ENCODE measurements around the gene POC1A. TPM values are rescaled to one million over a fixed set of nuclear protein-coding genes. Genes with fewer than 3 reads are reported as not detected.

Gene POC1A
- total RNA-seq, 1 experiment from 2014 or later: 29.0 TPM

- peaks cover 15 to 28% of the 10 kb centered on the region in 2 experiments for H3K4me1 Mint-ChIP-seq
Observed at GRCh38 chr3:52054661-52055511, 99.3 kb downstream of the POC1A start.

More at GRCh38 chr3:52054661-52055511, 99.3 kb downstream of the POC1A start:
- Histone ChIP-seq H4K20me1 (ENCODE audit: control insufficient read depth, insufficient read depth, insufficient read length) (no peaks in the 10 kb centered on the region), H3K9ac (ENCODE audit: extremely low read depth, insufficient read length, low read length) (no peak overlapping the region), H2AK5ac (ENCODE audit: insufficient read length, low read length) (no peak overlapping the region), H3K56ac (ENCODE audit: insufficient read length, low read depth, low read length) (no peak overlapping the region), H3K4me1 (ENCODE audit: insufficient read depth, low read length) (peaks cover 5% of the 10 kb centered on the region; the same call in 1 of the 2 replicates), H2BK12ac (ENCODE audit: insufficient read length, low read depth, low read length) (no peak overlapping the region), H3K9me3 (ENCODE audit: control insufficient read depth, low read depth, low read length) (no peaks in the 10 kb centered on the region), H3K23me2 (ENCODE audit: insufficient read length, low read depth, low read length, poor library complexity, severe bottlenecking) (peaks cover 13% of the 10 kb centered on the region), H3K27ac (ENCODE audit: insufficient read length, low read depth, low read length) (no peak overlapping the region), H3T11ph (ENCODE audit: low read length) (no peak overlapping the region), H4K5ac (ENCODE audit: insufficient read length, low read depth, low read length) (no peak overlapping the region), H4K8ac (replicated peaks; ENCODE audit: insufficient read length, low read depth, low read length) (no peak overlapping the region), H4K91ac (ENCODE audit: insufficient read length, low read depth, low read length) (no peak overlapping the region), H2BK20ac (ENCODE audit: low read depth, low read length, poor library complexity, severe bottlenecking) (no peak overlapping the region), H2AFZ (ENCODE audit: low read length) (no peak overlapping the region), H3K14ac (ENCODE audit: insufficient read depth, low read length) (no peak overlapping the region), H2BK120ac (ENCODE audit: low read depth, low read length, poor library complexity, severe bottlenecking) (no peak overlapping the region), H3K23ac (ENCODE audit: insufficient read length, low read depth, low read length) (no peak overlapping the region), H3K18ac (ENCODE audit: insufficient read length, low read depth, low read length) (no peak overlapping the region), H3K4me2 (ENCODE audit: insufficient read depth, insufficient read length, low read length) (peak overlapping the region; percentile 63), H3K79me1 (ENCODE audit: insufficient read depth, low read depth, low read length, poor library complexity, severe bottlenecking) (no peaks in the 10 kb centered on the region), H3K27me3 (ENCODE audit: insufficient read depth, low read length) (no peaks in the 10 kb centered on the region; the same call in 1 of the 2 replicates), H3K79me2 (ENCODE audit: insufficient read depth, low read length) (no peaks in the 10 kb centered on the region), H3K4ac (ENCODE audit: low read depth, low read length) (no peak overlapping the region), H2BK5ac (ENCODE audit: insufficient read length, low read length) (no peak overlapping the region), H2BK15ac (ENCODE audit: low read depth, low read length) (no peak overlapping the region)
- TF ChIP-seq, protein P1, sequence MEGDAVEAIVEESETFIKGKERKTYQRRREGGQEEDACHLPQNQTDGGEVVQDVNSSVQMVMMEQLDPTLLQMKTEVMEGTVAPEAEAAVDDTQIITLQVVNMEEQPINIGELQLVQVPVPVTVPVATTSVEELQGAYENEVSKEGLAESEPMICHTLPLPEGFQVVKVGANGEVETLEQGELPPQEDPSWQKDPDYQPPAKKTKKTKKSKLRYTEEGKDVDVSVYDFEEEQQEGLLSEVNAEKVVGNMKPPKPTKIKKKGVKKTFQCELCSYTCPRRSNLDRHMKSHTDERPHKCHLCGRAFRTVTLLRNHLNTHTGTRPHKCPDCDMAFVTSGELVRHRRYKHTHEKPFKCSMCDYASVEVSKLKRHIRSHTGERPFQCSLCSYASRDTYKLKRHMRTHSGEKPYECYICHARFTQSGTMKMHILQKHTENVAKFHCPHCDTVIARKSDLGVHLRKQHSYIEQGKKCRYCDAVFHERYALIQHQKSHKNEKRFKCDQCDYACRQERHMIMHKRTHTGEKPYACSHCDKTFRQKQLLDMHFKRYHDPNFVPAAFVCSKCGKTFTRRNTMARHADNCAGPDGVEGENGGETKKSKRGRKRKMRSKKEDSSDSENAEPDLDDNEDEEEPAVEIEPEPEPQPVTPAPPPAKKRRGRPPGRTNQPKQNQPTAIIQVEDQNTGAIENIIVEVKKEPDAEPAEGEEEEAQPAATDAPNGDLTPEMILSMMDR (conservative IDR thresholded peaks at IDR 0.05): peak; percentile 62
- Mint-ChIP-seq H3K9me3 (no peaks in the 10 kb centered on the region), H3K27me3 (ENCODE audit: low read depth) (peaks cover 15% of the 10 kb centered on the region), H3K4me3 (peak overlapping the region; percentile 77 to 86), H3K36me3 (ENCODE audit: insufficient read depth in 1 of 3, low read depth in 3 of 3) (peaks cover 15 to 33% (median 27%) of the 10 kb centered on the region in 3 experiments; a peak in 6 of 7 replicates), H3K27ac (no peak overlapping the region)
- no CpG with 5 or more reads among the region's 26 CpGs for WGBS (ENCODE audit: extremely low coverage, insufficient read length, low lambda C conversion rate)
- peak; percentile 40 for DNase-seq

All from H9 (cell line).